Left ventricle myocardium inferior (tissue), 1 donor: Measurements from ENCODE around the gene MBNL3. TPM values are rescaled to one million over a fixed set of nuclear protein-coding genes. Genes with fewer than 3 reads are reported as not detected.
A peak's percentile ranks its signal among the peaks of the same experiment; 100 is the strongest.

Source experiments
- DNase-seq: peaks from one replicate; pipeline ENCODE4 v3.0.0-alpha.2; 2020
- H3K27ac ChIP-seq: fragments of 200-600 bp; replicated peaks from 2 replicates; pipeline ENCODE4 v1.8.0; 2021
- H3K27me3 ChIP-seq: fragments of 200-600 bp; 2 replicates; pipeline ENCODE4 v1.8.0; 2021; ENCODE audit warnings: low read depth
- H3K36me3 ChIP-seq: fragments of 200-600 bp; 2 replicates; pipeline ENCODE4 v1.8.0; 2021
- H3K4me1 ChIP-seq: fragments of 200-600 bp; 2 replicates; pipeline ENCODE4 v1.8.0; 2021
- H3K4me3 ChIP-seq: fragments of 200-600 bp; 2 replicates; pipeline ENCODE4 v1.8.0; 2021; ENCODE audit warnings: mild to moderate bottlenecking, moderate library complexity
- H3K9me3 ChIP-seq: fragments of 200-600 bp; replicated peaks from 2 replicates; pipeline ENCODE4 v1.8.0; 2021
- intact Hi-C: fragments of 100-400 bp; cut with micrococcal nuclease; formaldehyde crosslinking; loops from one replicate; pipeline ENCODE4 v1.11.0; 2022
- total RNA-seq: library from RNA; stranded (reverse); fragmentation: NEBNext Ultra II Directional; extraction: Animal tissue kit (Norgen Biotek cat#: 25700); gene quantifications from one replicate; pipeline ENCODE4 v1.2.1, GENCODE V29; 2021
- TF ChIP-seq, protein P1 (sequence below): fragments of 200-600 bp; IDR thresholded peaks from 2 replicates; pipeline ENCODE4 v1.8.0; 2021; ENCODE audit warnings: antibody characterized with exemption, mild to moderate bottlenecking, borderline replicate concordance
- donor health status: DM: no; HTN: yes; CAD: no; lungs with severe emphysema.

MBNL3 gene
- total RNA-seq, 1 donor from 2014 or later, result 38.5 TPM

DNA sequence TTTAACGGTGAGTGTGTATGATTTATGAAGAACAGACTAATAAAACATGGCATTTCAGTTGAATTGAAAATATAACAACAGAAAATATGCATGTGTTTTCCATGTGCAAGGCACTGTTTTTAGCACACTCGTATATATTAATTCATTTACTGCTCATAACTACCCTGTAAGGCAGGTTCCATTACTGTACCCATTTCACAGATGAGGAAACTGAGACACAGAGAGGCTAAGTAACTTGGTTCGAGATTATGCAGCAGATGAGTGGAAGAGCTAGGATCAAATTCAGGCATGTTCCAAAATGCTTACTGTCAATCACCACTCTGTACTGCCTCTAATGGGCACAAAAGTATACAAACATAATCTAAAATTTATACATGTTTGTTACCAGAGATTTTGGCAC, 20.4 kb downstream of the MBNL3 start:
- Histone ChIP-seq H3K4me3 (no peak overlapping the region), H3K4me1 (no peaks in the 10 kb centered on the region), H3K27ac (no peak overlapping the region), H3K36me3 (no peaks in the 10 kb centered on the region), H3K9me3 (peaks cover 4% of the 10 kb centered on the region), H3K27me3 (no peaks in the 10 kb centered on the region)
- TF ChIP-seq, protein P1, sequence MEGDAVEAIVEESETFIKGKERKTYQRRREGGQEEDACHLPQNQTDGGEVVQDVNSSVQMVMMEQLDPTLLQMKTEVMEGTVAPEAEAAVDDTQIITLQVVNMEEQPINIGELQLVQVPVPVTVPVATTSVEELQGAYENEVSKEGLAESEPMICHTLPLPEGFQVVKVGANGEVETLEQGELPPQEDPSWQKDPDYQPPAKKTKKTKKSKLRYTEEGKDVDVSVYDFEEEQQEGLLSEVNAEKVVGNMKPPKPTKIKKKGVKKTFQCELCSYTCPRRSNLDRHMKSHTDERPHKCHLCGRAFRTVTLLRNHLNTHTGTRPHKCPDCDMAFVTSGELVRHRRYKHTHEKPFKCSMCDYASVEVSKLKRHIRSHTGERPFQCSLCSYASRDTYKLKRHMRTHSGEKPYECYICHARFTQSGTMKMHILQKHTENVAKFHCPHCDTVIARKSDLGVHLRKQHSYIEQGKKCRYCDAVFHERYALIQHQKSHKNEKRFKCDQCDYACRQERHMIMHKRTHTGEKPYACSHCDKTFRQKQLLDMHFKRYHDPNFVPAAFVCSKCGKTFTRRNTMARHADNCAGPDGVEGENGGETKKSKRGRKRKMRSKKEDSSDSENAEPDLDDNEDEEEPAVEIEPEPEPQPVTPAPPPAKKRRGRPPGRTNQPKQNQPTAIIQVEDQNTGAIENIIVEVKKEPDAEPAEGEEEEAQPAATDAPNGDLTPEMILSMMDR, result no peak
- intact Hi-C loops, result no loop called here
- no peak for DNase-seq

DNA sequence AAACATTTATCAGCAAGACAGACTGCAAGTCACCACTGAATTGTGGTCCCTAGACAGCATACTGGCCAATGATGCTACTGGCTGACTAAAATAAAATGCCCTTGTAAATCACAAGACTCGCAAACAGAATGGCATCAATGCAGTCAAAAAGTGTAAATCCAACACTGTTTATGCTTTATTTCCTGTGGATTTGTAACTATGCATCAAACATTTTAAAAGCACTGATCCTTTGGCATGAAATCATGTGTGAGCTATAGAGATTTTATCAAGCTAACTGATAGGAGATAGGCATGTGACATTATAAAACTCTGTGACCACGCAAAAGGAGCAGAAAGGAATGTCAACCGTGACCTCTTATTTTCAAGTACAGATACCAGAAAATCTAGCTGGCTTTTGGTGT, 20.8 kb downstream of the MBNL3 start:
- TF ChIP-seq, protein P1, result no peak
- intact Hi-C loops, result no loop called here

DNA sequence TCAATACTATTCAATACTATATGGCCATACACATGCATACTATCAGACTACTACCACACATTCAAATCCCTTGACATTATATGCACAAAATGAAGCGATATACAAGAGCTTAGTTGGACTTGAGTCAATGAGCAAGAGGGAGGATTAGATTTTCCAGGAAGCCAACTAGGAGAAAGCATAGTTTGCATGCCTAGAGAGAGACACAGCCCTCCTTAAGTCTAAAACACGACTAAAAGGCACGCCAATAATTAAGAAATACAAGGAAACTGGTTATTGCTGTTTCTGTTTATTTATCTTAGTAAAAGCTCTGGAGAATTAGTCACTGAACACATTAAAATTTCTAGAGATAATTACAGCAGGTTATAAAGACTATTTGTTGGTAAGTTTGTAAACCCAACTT, 21.8 kb downstream of the MBNL3 start:
- Histone ChIP-seq H3K4me3 (no peak overlapping the region), H3K27ac (no peak overlapping the region), H3K27me3 (no peaks in the 10 kb centered on the region), H3K4me1 (no peaks in the 10 kb centered on the region), H3K9me3 (peaks cover 9% of the 10 kb centered on the region), H3K36me3 (no peaks in the 10 kb centered on the region)
- no peak for DNase-seq
- TF ChIP-seq, protein P1, result no peak
- intact Hi-C loops, result no loop called here

More for the DNA sequence above, 20.8 kb downstream of the MBNL3 start:
- no peak for DNase-seq
- H3K9me3 ChIP-seq, result peaks cover 9% of the 10 kb centered on the region
- H3K27me3 ChIP-seq, result no peaks in the 10 kb centered on the region
- H3K4me3 ChIP-seq, result no peak overlapping the region
- H3K4me1 ChIP-seq, result no peaks in the 10 kb centered on the region
- H3K27ac ChIP-seq, result no peak overlapping the region
- H3K36me3 ChIP-seq, result no peaks in the 10 kb centered on the region

DNA sequence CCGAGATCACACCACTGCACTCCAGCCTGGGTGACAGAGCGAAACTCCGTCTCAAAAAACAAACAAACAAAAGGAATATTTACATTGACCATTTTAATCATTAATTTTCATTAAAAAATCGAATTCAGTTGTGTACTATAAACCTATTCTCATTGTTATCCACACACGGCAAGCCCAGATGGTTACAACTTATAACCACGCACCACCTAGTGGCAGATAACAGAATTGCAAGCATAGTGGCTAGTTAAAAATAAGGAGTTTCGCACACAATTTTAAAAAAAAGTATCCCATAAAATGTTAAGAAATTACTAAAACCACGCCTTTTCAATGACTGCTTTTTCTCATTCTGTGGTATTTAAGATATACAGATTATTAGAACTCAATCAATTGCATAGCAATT, 25.4 kb downstream of the MBNL3 start:
- H3K4me3 ChIP-seq, result no peak overlapping the region
- no peaks in the 10 kb centered on the region for H3K27me3 ChIP-seq
- intact Hi-C loops, result no loop called here
- no peaks in the 10 kb centered on the region for H3K4me1 ChIP-seq
- peaks cover 9% of the 10 kb centered on the region for H3K9me3 ChIP-seq
- TF ChIP-seq, protein P1, result peak; percentile 51
- H3K27ac ChIP-seq, result no peak overlapping the region
- no peaks in the 10 kb centered on the region for H3K36me3 ChIP-seq
- no peak for DNase-seq

DNA sequence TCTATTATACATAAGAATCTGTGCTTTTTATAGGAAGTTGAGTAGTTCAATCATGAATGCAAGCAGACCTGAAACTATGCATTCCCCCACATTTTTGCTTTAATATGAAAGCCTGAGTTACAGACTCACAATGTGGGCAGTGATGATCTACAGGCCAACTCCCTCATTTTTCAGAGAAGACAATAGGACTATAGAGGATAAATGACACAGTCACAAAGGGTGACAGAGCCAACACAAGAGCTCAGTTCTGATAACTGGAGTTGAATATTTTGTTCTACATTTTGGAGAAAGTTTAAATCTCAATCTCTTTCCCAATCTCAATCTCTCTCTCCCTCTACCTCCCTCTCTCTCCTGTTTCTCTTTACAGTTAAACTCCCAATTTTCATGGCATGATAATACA, 27.0 kb downstream of the MBNL3 start:
- Histone ChIP-seq H3K27ac (no peak overlapping the region), H3K4me3 (no peak overlapping the region), H3K36me3 (no peaks in the 10 kb centered on the region), H3K27me3 (no peaks in the 10 kb centered on the region), H3K9me3 (peaks cover 9% of the 10 kb centered on the region), H3K4me1 (no peaks in the 10 kb centered on the region)
- DNase-seq, result no peak
- TF ChIP-seq, protein P1, result no peak
- intact Hi-C loops, result no loop called here
